GM06990 (cell line): ENCODE measurements around the gene EMB.
"Not testable (repeated sequence)": the region's sequence is repeated elsewhere in the genome, so short reads cannot be mapped to it uniquely, and the experiment has no call there.

ENCODE experiments used
- DNase-seq: peaks from one replicate; pipeline ENCODE4 v3.0.0-alpha.2; 2011; ENCODE audit not compliant: insufficient read length; ENCODE audit errors: extremely low read depth
- H3K27me3 ChIP-seq: replicated peaks from 2 replicates; pipeline ENCODE4 v1.6.0; 2011; ENCODE audit warnings: low read length; ENCODE audit not compliant: control insufficient read depth, insufficient read depth
- H3K36me3 ChIP-seq: 2 replicates; pipeline ENCODE4 v1.5.1; 2011; ENCODE audit warnings: low read length; ENCODE audit not compliant: control insufficient read depth, insufficient read depth
- H3K4me3 ChIP-seq: replicated peaks from 2 replicates; pipeline ENCODE4 v1.5.1; 2011; ENCODE audit warnings: low read depth, mild to moderate bottlenecking, control low read depth, low read length
- TF ChIP-seq, protein P1 (sequence below): IDR thresholded peaks from 2 replicates; pipeline ENCODE4 v1.5.1; 2011; ENCODE audit warnings: low read length, control low read depth, mild to moderate bottlenecking, inconsistent platforms; ENCODE audit not compliant: insufficient read depth, poor library complexity, severe bottlenecking

EMB gene

DNA sequence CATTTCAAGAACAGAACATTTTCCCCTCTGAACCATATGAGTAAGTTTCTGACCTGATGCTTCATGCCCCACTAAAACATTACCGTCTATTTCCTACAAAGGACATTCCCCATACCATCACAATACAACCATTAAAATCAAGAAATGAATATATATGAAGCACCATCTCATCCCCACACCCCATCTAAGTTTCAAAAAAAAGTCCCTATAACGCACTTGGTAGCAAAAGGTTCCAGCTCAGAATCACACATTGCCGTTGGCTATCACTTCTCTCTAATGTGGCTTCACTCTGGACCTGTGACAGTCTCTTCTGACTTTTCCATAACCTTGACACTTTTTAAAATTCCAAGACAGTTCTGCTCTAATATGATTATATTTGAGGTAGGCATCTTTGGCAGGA, 5.9 kb downstream of the EMB start:
- no peaks in the 10 kb centered on the region for H3K36me3 ChIP-seq
- TF ChIP-seq, protein P1, sequence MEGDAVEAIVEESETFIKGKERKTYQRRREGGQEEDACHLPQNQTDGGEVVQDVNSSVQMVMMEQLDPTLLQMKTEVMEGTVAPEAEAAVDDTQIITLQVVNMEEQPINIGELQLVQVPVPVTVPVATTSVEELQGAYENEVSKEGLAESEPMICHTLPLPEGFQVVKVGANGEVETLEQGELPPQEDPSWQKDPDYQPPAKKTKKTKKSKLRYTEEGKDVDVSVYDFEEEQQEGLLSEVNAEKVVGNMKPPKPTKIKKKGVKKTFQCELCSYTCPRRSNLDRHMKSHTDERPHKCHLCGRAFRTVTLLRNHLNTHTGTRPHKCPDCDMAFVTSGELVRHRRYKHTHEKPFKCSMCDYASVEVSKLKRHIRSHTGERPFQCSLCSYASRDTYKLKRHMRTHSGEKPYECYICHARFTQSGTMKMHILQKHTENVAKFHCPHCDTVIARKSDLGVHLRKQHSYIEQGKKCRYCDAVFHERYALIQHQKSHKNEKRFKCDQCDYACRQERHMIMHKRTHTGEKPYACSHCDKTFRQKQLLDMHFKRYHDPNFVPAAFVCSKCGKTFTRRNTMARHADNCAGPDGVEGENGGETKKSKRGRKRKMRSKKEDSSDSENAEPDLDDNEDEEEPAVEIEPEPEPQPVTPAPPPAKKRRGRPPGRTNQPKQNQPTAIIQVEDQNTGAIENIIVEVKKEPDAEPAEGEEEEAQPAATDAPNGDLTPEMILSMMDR: no peak
- H3K27me3 ChIP-seq: no peaks in the 10 kb centered on the region
- no peak for DNase-seq
- no peak overlapping the region for H3K4me3 ChIP-seq

DNA sequence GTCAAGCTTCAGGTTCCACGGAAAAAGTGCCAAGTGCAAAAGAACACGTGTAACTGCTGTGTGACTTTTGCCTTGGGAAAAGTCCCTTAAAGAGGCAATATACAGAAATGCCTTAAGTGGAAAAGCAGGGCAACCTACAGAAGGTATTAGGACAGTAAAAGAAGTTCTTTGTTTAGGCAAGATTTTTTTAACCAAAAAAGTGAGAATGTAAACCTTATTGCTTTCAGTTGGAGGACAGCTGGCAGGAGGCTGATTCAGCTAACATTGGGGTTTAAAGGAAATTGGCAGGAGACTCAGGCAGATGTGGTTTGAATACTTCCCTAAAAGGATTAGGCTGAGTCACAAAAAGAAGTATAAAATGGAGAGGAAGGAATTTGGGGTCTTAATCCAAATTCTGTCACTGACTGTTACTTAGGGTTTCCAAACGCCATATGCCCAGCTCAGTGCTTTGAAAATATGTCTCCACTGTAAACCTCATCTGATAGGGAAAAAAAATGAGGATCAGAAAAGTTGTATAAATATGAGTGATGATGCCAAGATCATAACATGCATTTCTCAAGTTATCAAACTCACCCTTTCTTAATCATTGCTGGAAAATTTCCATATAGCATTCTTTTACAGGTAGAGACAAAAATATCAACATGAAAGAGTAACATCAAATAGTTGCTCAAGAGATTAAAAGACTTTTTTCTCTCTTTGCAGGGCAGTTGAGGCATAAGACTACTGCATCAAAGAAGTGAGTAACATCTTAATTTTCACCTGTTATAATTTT, 9.8 kb downstream of the EMB start:
- not testable (repeated sequence) for H3K27me3 ChIP-seq, H3K4me3 ChIP-seq, H3K36me3 ChIP-seq, DNase-seq

DNA sequence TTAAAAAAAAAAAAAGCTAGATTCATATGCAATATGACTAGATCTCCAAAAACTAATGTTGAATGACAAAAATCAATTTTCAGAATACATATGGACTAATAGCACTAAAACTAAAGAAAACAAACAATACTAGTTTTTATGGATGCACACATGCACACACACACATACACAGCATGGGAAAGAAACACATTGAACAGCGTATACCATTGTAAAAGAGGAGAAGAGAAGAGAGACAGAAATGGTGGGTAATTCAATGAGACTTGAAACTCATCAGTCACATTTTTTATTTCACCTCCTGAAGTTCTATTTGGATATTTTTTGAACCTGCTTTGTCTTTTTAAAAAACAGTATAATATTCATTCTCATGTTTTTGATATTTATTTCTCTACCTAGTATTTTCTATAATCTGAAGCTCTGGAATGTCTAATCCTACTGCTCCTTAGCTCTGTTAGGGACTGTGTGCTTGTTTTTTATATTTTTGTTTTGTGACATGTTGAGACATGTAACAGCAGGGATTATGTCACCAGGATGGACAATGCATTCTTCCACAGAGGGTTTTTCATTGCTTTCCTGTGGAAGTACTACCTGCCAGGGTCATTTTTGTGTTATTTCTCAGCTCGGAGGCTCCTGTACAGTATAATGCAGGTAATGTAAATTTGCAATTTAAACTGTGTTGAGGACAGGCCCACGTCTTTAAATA, 17.8 kb downstream of the EMB start:
- DNase-seq, H3K27me3 ChIP-seq, H3K4me3 ChIP-seq, H3K36me3 ChIP-seq: not testable (repeated sequence)

DNA sequence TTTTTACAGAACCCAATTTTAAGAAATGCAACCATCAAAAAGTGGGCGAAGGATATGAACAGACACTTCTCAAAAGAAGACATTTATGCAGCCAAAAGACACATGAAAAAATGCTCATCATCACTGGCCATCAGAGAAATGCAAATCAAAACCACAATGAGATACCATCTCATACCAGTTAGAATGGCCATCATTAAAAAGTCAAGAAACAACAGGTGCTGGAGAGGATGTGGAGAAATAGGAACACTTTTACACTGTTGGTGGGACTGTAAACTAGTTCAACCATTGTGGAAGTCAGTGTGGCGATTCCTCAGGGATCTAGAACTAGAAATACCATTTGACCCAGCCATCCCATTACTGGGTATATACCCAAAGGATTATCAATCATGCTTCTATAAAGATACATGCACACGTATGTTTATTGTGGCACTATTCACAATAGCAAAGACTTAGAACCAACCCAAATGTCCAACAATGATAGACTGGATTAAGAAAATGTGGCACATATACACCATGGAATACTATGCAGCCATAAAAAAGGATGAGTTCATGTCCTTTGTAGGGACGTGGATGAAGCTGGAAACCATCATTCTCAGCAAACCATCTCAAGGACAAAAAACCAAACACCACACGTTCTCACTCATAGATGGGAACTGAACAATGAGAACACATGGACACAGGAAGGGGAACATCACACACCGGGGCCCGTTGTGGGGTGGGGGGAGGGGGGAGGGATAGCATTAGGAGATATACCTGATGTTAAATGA, 19.7 kb downstream of the EMB start:
- not testable (repeated sequence) for H3K4me3 ChIP-seq, H3K36me3 ChIP-seq, H3K27me3 ChIP-seq, DNase-seq

DNA sequence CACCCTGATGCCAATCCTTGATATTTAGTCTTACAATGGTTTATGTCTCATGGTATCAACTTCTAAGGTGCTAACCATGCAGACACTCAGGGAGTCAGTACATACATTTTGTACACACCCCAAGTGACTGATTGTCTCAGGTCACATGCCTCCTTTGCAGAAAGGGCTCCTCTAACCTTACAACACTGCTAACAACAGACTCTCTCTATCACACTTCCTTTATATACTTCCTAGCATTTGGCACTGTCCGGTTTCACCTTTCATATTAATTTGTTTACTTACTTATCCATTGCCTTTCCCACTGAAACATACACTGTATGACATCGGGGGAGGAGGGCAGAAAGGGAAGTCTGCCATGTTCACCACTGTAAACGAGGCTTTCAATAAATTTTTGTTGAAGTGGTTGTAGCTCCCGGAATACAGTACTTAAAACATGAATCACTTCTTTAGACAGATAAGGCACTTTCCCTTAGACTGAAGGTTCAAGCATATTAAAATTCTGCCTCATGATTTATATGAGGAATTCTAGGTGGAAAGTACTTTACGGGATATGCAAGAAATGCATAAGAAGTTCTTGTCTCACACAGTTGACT, 20.6 kb downstream of the EMB start:
- no peak for DNase-seq
- Histone ChIP-seq H3K4me3 (no peak overlapping the region), H3K36me3 (no peaks in the 10 kb centered on the region), H3K27me3 (no peaks in the 10 kb centered on the region)
- TF ChIP-seq, protein P1: no peak

DNA sequence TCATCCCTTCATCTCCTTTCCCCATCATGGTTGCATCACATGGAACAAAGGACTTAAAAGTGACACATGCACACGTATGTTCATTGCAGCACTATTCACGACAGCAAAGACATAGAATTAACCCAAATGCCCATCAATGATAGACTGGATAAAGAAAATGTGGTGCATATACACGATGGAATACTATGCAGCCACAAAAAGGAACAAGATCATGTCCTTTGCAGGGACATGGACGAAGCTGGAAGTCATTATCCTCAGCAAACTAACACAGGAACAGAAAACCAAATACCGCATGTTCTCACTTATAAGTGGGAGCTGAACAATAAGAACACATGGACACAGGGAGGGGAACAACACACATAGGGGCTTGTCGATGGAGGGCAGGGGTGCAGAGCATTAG, 21.4 kb downstream of the EMB start:
- not testable (repeated sequence) for H3K27me3 ChIP-seq, DNase-seq, H3K36me3 ChIP-seq, H3K4me3 ChIP-seq

DNA sequence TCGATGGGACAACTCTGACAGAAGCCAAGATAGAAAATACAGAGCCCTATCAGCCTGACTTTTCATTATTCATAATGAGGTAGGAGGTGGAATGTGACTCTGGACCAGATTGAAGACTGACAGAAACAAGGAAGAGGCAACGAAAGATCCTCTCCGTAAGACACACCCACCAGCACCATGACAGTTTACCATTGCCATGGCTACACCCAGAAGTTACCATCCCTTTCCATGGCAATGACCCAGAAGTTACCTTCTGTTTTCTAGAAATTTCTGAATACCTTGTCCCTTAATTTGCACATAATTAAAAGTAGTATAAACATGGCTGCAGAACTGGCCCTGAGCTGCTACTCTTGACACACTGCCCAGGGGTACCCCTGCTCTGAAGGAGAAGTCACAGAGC, 24.5 kb downstream of the EMB start:
- not testable (repeated sequence) for DNase-seq, H3K27me3 ChIP-seq, H3K4me3 ChIP-seq

DNA sequence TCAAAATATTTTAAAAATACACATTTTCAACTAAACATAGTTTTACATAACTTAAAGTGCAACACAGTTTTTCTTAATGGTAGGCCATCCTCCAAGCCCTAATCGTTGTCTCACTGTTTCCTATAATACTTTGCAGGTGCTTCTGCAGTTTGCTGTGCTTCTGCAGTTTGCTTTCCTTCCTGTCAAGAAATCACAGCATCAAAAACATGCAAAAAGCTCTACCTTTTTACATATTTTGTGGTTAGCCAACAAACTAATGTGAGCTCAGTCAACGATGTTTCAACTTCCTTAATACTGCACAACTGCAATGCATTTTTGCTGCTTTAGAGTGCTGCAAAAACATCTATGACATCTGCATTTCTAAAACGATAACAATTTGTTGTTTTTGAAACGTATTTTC, 25.2 kb downstream of the EMB start:
- Histone ChIP-seq H3K27me3 (no peaks in the 10 kb centered on the region), H3K36me3 (no peaks in the 10 kb centered on the region), H3K4me3 (no peak overlapping the region)
- TF ChIP-seq, protein P1: no peak
- DNase-seq: peak; percentile 31

More for the DNA sequence above, 24.5 kb downstream of the EMB start:
- H3K36me3 ChIP-seq: not testable (repeated sequence)

DNA sequence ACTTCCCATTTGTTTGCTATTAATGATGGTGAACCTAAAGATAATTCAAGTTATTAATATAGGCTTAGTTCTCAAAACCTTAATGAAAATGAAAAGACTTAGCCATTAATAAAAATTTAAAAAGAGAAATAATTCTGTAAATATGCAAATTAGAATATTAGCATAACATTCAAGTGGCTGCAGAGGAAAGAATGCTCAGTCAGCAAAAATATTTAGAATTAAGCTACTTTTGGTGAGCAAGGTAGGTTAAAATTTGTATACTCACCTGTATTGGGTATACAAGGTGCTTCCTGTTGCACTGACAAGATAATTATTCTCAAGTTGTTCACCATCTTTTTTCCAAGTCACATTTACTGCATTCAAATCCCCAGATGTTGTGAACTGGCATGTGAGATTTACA, 30.2 kb downstream of the EMB start:
- not testable (repeated sequence) for H3K36me3 ChIP-seq, DNase-seq, H3K4me3 ChIP-seq, H3K27me3 ChIP-seq
